Mesothelial cell of epicardium (in vitro differentiated cells): ENCODE measurements around the gene MALRD1. TPM values are rescaled to one million over a fixed set of nuclear protein-coding genes. Genes with fewer than 3 reads are reported as not detected.

Experiments
- DNase-seq, 2 experiments: peaks; one replicate each; pipeline ENCODE4 v3.0.0; 2021; ENCODE audit warnings: low spot score in 2 of 2; ENCODE audit not compliant: unreplicated experiment in 2 of 2
- H3K27ac Mint-ChIP-seq: 2 replicates; pipeline ENCODE4 v1.8.0; 2021; ENCODE audit warnings: mixed read lengths
- H3K27me3 Mint-ChIP-seq: 2 replicates; pipeline ENCODE4 v1.8.0; 2021; ENCODE audit warnings: low read depth, mixed read lengths
- H3K36me3 Mint-ChIP-seq: 2 replicates; pipeline ENCODE4 v1.8.0; 2021; ENCODE audit warnings: mixed read lengths
- H3K4me1 Mint-ChIP-seq: 2 replicates; pipeline ENCODE4 v1.8.0; 2021; ENCODE audit warnings: mixed read lengths
- H3K4me3 Mint-ChIP-seq: 2 replicates; pipeline ENCODE4 v1.8.0; 2021; ENCODE audit warnings: mild to moderate bottlenecking, moderate library complexity, mixed read lengths
- H3K9me3 Mint-ChIP-seq: 2 replicates; pipeline ENCODE4 v1.8.0; 2021; ENCODE audit warnings: mixed read lengths
- CTCF ChIP-seq: fragments of 200-600 bp; sonication (generic); IDR thresholded peaks from one replicate; pipeline ENCODE4 v1.5.0; 2021; ENCODE audit warnings: antibody characterized with exemption; ENCODE audit not compliant: unreplicated experiment
- total RNA-seq: library from RNA; stranded (reverse); gene quantifications from 3 replicates; pipeline ENCODE4 v1.2.1, GENCODE V29; 2021

Gene MALRD1
- total RNA-seq, 1 donor from 2014 or later, result 11.1 TPM

DNA sequence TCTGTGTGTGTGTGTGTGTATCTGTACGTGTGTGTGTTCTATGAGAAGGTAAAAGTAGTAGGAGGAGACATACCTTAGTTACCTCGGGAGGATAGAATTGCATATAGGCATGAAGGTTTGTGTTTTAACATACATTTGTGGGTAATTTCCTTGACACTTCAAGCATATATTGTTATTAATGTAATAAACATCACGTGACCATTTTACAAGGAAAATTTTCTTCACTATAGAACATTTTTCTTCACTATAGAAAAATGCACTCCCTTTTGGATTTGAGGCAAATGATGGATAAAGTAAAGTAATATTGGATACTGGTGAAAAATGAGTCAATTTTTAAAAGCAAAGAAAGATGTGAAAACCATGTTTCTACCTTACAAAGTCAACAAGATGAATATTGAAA is 640.6 kb downstream of the MALRD1 start:
- peaks cover 14% of the 10 kb centered on the region for H3K4me1 Mint-ChIP-seq
- TF ChIP-seq CTCF, result no peak

GRCh38 chr10:19699299-19699698 is 650.7 kb downstream of the MALRD1 start:
- Mint-ChIP-seq H3K27me3 (no peaks in the 10 kb centered on the region), H3K4me1 (no peaks in the 10 kb centered on the region), H3K36me3 (peaks cover 23% of the 10 kb centered on the region), H3K9me3 (peaks cover 5% of the 10 kb centered on the region), H3K4me3 (no peak overlapping the region), H3K27ac (no peak overlapping the region)
- no peak for DNase-seq
- TF ChIP-seq CTCF, result no peak

More for the DNA sequence above, 640.6 kb downstream of the MALRD1 start:
- DNase-seq, result no peak
- H3K27ac Mint-ChIP-seq, result no peak overlapping the region
- peaks cover 17% of the 10 kb centered on the region for H3K36me3 Mint-ChIP-seq
- no peak overlapping the region for H3K4me3 Mint-ChIP-seq
- peaks cover 13% of the 10 kb centered on the region for H3K9me3 Mint-ChIP-seq
- no peaks in the 10 kb centered on the region for H3K27me3 Mint-ChIP-seq

DNA sequence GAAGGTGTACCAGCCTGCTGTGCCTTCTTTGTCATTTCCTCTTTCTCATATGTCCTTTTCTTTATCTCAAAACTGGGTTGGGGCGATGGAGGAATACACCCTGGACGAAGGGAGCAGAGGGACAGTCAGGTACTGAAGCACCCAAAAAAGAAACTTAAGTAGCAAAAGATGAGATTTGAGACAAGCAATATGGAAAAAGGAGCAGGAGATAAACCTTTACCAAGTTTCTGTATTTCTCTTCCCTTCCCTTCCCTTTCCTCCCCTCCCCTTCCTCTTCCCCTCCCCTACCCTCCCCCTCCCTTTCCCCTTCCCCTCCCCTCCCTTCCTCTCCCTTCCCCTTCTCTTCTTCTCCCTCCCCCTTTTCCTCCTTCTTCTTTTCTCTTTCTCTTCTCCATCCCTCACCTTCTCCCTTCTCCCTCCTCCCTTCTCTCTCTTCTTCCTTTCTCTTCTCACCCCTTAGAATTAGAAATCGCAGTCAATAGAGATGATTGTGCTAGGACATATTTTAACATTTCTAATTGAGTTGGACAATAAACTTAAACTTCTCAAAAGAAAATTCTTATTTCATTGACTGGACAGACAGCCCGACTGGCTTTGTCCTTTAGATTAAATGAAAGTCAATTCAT is 652.9 kb downstream of the MALRD1 start:
- no peak for TF ChIP-seq CTCF
- Mint-ChIP-seq H3K9me3 (peaks cover 5% of the 10 kb centered on the region), H3K4me1 (no peaks in the 10 kb centered on the region), H3K36me3 (peaks cover 15% of the 10 kb centered on the region), H3K4me3 (no peak overlapping the region), H3K27ac (no peak overlapping the region), H3K27me3 (no peaks in the 10 kb centered on the region)
- DNase-seq, result no peak

GRCh38 chr10:19702215-19702614 is 653.6 kb downstream of the MALRD1 start:
- TF ChIP-seq CTCF, result no peak
- Mint-ChIP-seq H3K4me3 (no peak overlapping the region), H3K36me3 (peaks cover 15% of the 10 kb centered on the region), H3K9me3 (peaks cover 5% of the 10 kb centered on the region), H3K27ac (no peak overlapping the region), H3K4me1 (no peaks in the 10 kb centered on the region), H3K27me3 (no peaks in the 10 kb centered on the region)
- no peak for DNase-seq

DNA sequence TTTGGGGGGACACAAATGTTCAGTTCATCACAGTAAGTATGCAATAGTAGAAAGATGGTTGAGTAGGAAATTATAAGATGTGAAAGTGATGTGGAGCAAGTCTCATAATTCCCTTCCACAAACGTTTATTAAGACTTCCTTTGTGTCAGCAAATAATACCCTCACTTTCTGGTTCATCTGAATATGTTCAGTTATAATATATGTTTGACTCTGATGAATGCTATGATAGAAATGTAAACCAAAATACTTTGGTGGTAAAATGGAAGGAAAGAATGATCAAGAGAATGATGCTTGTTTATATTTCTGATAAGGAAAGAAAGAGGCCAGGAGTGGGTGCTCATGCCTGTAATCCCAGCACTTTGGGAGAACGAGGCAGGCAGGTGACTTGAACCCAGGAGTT is 655.9 kb downstream of the MALRD1 start:
- no peak overlapping the region for H3K27ac Mint-ChIP-seq
- H3K4me1 Mint-ChIP-seq, result no peaks in the 10 kb centered on the region
- no peak for TF ChIP-seq CTCF
- no peak overlapping the region for H3K4me3 Mint-ChIP-seq
- no peaks in the 10 kb centered on the region for H3K27me3 Mint-ChIP-seq
- peaks cover 5% of the 10 kb centered on the region for H3K36me3 Mint-ChIP-seq
- DNase-seq, result no peak
- peaks cover under 1% of the 10 kb centered on the region for H3K9me3 Mint-ChIP-seq

DNA sequence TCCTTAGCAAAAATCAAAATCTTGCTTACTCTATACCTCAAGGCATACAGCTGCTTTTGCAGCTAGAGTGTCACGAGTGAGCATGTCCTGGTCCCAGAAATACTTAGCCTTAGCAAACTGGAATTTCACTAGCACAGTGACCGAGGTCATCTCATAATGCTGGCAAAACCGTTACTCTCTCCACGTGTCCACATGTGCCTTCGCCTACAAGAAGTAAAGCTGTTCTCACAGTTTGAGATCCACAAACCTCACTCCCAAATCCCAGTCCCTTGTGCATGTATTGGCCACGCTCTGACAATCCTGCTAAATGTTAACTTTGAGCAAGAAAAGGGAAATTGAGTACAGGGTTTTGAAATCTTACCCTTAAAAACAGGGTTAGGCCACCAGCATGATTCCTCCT is 656.6 kb downstream of the MALRD1 start:
- Mint-ChIP-seq H3K27ac (no peak overlapping the region), H3K27me3 (no peaks in the 10 kb centered on the region), H3K4me3 (no peak overlapping the region), H3K9me3 (peaks cover 4% of the 10 kb centered on the region), H3K36me3 (peaks cover 2% of the 10 kb centered on the region), H3K4me1 (no peaks in the 10 kb centered on the region)
- no peak for TF ChIP-seq CTCF
- DNase-seq, result no peak
